Activated CD4-positive, alpha-beta T cell treated with anti-CD3 and anti-CD28 coated beads for 4 hours (primary cell): ENCODE data around the gene FGF11.
"Not testable (repeated sequence)": the region's sequence is repeated elsewhere in the genome, so short reads cannot be mapped to it uniquely, and the experiment has no call there.

Source experiments
- DNase-seq, 2 donors: peaks; one replicate each; pipeline ENCODE4 v3.0.0-alpha.2; 2020

The FGF11 gene

DNA sequence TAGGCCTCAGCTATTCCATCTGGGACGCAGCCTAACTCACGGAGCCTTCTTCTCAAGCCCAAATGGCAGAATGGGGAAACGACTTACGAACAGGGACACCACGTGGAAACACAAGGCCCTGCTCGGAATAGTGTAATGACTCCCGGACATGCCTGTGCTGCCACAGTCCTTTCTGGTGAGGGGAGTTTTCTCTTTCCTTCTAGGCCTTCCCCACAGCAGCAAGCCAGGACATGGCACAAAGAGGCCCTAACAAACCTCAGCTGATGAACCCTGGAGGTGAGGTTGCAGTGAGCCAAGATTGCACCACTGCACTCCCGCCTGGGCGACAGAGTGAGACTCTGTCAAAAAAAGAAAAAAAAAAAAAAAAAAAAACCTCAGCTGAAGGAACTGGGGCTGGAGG lies 24.8 kb downstream of the FGF11 start:
- no peak for DNase-seq

DNA sequence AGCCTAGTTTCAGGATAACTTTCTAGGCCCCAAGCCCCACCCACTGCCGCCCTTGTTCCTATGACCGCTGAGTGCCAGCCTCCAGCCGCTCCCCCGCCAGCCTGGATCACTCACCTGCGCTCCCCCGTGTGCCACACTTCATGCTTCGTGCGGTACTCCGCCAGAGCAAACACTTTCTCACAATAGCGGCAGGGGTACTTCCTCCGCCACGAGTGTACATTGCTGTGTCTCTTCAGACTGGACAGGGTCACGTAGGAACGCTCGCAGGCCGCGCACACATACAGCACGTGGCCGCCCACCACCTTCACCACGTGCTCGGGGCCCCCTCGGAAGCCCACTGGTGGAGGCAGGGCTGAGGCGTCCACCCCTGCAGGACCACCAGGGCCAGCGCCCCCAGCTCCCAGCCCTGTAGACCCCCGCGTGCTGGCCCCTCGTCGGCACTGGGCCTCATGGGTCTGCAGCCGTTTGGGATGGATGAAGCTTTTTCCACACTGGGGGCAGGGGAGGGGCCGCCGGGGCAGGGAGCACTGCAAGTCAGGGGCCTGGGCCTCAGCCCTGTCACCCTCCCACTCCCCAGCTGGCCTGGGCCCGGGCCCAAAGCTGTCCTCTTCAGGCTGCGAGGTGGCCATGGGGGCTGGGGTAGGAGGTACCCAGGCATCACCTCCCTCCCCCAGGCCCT lies 26.4 kb downstream of the FGF11 start:
- DNase-seq, result no peak

DNA sequence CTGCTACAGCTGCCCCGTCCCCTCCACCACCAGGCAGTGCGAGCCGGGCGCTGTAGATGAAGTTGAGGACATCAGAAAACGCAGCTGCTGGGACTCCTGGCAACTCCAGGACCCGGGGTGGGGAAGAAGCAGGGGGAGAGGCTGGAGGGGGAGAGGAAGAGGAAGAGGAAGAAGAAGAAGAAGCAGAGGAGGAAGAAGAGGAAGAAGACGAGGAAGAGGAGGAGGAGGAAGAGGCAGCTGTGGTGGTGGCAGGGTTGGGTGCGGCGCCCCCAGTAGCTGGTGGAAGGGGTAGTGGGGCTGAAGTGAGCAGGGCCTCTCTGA lies 27.0 kb downstream of the FGF11 start:
- no peak for DNase-seq

DNA sequence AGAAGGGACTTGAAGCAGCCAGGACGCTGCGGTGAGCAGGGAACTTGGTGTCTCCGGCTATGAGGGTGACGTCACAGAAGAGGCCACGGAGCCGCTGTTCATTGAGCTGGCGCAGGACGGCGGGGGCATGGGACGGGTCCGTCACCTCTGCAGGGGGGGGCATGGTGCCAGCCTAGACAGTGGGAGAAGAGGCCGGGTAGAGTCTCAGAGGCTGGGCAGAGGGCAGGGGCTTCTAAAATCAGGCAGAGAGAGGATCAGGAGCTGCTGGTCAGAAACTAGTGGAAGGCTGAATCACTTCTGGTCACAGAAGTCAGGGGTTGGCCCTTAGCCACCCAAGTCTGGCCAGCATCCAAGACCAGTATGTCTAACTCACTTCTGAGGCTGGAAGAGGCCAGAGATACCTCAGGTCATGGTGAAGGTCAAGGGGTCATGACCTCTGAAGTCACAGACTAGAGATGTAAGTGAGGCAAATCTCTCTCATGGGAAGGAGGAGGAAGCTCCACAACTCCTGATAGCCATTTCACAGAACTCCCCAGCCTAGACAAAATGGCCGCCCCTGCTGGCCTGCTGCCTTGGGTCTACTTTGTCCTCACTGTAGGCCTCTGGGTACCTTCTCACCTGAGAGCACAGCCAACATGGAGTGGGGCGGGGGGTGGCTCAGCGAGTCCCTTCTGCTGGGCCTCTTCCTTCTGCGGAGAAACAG lies 27.5 kb downstream of the FGF11 start:
- no peak for DNase-seq

GRCh38 chr17:7467498-7467897 lies 28.2 kb downstream of the FGF11 start:
- DNase-seq, result no peak

GRCh38 chr17:7468290-7468689 lies 29.0 kb downstream of the FGF11 start:
- no peak for DNase-seq

DNA sequence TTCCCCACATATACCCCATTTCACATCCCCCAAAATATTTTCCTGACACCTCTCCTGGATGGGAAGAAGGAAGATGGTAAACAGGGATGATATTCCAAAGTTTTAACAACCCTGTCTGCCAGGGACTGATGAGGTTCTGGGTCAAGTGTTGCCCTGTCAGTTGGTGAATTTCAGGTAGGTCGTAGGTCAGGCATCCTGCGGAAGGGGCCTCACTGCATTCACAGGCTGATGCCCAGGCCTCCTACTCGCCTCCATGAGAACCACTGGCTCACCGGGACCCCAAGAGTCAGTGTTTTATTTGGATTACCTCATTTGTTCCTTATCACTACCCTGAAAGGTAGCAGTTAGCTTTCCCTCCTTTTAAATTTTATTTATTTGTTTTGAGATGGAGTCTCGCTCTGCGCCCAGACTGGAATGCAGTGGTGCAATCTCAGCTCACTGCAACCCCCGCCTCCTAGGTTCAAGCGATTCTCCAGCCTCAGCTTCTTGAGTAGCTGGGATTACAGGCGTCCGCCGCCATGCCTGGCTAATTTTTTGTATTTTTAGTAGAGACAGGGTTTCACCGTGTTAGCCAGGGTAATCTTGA lies 29.6 kb downstream of the FGF11 start:
- DNase-seq, result no peak

DNA sequence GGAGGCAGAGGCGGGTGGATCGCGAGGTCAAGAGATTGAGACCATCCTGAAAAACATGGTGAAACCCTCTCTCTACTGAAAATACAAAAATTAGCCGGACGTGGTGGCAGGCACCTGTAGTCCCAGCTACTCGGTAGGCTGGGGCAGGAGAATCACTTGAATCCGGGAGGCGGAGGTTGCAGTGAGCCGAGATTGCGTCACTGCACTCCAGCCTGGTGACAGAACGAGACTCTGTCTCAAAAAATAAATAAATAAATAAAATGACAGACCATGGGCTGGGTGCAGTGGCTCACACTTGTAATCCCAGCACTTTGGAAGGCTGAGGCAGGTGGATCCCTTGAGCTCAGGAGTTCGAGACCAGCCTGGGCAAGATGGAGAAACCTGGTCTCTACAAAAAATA lies 30.5 kb downstream of the FGF11 start:
- DNase-seq, result not testable (repeated sequence)

DNA sequence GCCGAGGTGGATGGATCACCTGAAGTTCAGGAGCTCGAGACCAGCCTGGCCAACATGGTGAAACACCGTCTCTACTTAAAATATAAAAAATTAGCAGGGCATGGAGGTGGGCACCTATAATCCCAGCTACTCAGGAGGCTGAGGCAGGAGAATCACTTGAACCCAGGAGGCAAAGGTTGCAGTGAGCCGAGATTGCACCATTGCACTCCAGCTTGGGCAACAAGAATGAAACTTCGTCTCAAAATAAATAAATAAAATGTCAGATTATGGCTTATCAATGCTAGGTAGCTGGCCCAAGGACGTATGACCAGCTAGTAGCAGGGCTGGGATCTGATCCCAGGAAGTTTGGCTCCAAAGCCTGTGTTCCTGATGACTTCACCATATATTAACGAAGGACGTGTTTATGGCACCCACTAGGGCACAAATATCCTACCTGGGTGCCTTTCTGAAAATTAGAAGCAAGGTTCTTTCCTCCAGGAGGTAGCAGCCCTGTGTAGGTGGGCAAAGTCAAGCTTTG lies 31.2 kb downstream of the FGF11 start:
- not testable (repeated sequence) for DNase-seq

- no peak for DNase-seq
These were observed 32.4 kb downstream of the FGF11 start for GRCh38 chr17:7471729-7472128.

DNA sequence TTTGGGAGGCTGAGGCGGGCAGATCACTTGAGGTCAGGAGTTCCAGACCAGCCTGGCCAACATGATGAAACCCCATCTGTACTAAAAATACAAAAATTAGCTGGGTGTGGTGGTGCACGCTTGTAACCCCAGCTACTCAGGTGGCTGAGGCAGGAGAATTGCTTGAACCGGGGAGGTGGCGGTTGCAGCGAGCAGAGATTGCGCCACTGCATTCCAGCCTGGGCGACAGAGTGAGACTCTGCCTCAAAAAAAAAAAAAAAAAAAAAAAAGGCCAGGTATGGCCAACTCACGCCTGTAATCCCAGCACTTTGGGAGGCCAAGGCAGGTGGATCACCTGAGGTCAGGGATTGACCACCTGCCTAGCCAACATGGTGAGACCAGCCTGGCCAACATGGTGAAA lies 35.5 kb downstream of the FGF11 start:
- not testable (repeated sequence) for DNase-seq

DNA sequence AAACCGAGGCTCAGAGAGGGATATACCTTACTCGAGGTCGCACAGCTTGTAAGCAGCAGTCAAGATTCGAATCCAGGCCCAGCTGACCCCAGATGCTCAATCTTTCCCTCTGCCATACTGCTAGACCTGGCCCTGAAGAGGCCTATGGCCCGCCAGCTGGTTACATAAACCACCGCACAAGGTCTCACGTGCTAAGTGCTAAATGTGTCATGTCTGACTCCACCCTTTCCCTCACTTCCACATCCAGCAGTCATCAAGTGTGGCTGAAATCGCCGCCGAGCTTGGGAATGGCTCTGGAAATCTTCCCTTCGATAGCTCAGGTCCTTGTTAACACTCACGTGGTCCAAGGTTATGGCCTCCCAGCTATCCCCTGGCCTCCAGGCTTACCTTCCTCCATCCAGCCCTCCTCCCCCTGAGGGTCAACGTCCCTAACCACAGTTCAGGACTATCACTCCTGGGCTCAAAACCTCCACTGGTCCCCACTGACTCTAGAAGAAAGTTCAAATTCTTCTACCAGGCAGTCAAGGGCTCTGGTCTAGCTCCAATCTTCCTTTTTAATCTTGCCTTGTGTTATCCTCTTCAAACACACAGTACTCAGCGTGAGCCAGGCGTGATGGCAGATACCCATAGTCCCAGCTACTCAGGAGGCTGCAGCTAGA lies 36.6 kb downstream of the FGF11 start:
- DNase-seq, result no peak

DNA sequence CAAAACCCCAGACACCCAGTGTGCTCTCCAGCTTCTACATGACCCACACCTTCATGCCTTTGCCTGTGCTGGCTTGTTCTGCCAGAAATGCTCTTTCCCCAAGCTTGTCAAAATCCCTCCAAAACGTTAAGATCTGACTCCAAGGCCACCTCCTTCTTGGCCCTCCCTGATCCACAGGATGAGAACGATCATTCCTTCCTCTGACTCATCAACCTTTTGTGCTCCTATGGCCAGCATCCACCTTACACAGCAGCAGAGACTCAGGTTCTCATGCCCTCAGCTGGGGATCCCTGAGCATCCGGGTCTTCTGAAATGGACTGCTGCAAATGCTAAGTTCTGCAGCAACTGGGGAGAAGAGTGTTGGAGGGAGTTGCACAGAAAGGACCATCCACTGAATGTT lies 37.2 kb downstream of the FGF11 start:
- no peak for DNase-seq

GRCh38 chr17:7476951-7477350 lies 37.6 kb downstream of the FGF11 start:
- DNase-seq, result no peak

- peak; percentile 16 to 26 for DNase-seq
These were observed 38.3 kb downstream of the FGF11 start for GRCh38 chr17:7477392-7478275.

DNA sequence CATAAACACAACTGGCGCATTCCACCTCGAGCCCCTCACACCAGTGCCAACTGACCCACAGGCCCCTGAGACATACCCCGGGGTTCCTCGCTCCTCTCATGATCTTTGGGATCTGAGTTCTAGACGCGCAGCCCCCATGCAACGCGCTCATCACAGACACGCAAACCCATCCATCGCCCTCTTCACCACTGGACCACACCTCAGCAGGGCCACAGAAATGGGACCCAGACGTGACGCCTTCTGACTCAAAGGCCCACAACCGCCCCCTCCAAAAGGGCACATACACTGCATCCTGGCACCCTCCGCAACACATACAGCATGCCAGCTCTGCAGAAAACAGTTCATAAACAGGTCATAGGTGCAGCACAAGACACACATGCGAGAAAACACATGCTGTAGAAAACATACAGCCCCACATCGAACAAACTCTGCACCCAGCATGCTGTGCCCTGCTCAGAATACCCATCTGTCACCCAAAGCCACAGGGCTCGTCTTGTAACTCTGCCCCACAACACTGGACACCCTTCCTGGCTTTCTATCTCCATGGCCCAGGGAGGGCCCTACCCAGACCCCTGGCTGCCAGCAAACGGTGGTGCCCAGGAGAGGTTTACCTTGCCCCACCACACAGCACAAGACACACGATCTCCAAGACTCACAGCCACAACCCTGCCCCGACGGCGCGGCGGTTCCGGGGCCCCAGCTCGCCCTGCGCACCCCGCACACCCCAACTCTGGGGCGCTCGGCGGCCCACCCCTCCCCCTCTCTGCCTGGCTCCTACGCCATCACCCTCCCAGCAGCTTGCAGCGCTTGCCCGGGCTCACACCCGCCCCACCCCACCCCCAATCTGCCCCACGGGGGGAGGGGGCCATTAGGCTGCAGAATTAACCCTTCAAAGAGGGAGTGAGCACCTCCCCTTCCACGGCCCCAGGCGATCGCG lies 39.2 kb downstream of the FGF11 start:
- peak; percentile 53 to 62 for DNase-seq

DNA sequence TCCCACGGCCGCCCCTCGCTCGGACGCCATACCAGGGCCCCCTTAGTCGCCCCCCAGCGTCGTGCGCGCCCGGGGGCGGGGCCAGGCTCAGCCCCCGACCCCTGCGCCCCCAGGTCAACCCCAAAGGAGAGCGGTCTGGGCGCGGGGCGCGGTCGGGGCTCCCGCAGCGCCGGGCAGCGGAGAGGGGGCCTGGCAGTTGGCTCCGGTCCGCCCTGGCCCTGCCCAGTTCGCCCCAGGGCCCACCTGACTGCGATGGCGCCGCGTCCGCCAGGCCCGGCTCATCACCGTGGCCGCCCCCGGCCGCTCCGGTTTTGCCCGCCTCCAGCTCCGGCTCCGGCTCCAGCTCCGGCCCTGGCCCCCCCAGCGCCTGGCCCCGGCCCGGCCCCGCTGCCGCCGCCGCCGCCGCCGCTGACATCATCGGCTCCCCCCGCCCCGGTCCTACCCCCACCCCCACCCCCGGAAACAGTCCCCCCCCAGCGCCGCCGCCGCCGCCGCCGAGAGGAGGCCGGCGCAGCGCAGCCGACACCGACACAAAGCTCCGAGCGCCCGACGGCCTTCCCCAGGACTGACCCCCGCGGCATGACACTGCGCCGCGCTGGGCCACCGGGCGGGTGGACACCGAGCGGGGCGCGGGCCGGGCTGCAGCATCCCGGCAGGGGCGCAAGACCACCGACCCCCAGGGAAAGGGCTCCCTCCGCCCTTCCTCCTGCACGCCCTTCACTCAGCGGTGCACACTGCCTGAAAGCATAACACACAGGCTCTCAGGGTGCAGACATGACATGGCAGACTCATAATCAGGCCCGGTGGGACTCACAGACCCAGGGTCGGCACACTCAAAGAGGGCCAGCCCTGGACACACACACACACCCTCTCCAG lies 40.1 kb downstream of the FGF11 start, which contains the start of gene ZBTB4:
Gene ZBTB4, minus strand, starts transcription at position 419 of the 876 bp plus-strand sequence. CDS start 12,830 bp downstream, outside the sequence.
- DNase-seq, result peak; percentile 60 to 65

GRCh38 chr17:7480089-7480384 lies 40.7 kb downstream of the FGF11 start:
- DNase-seq, result no peak

- DNase-seq, result not testable (repeated sequence)
These were observed 42.0 kb downstream of the FGF11 start, which contains the start of gene SLC35G6 for GRCh38 chr17:7481275-7481674. Gene SLC35G6 (plus strand): TSS chr17:7481446. CDS start chr17:7481517, 71 bp downstream.
